Measurements from ENCODE around the gene SYNCRIP. TPM values are rescaled to one million over a fixed set of nuclear protein-coding genes. Genes with fewer than 3 reads are reported as not detected.
A peak's percentile ranks its signal among the peaks of the same experiment; 100 is the strongest.

Gene SYNCRIP
- total RNA-seq, 3 donors from 2014 or later, result 55.8 to 127 (median 92.7) TPM

- Histone ChIP-seq H3K36me3 (ENCODE audit: low read depth) (no peaks in the 10 kb centered on the region), H3K4me3 (peak overlapping the region; percentile 74), H3K9me3 (no peaks in the 10 kb centered on the region), H3K4me1 (ENCODE audit: low read depth) (peaks cover 27% of the 10 kb centered on the region)
- intact Hi-C loops (cut with DNase I, micrococcal nuclease), result loop anchor here (1.0 to 5.0 kb wide), 2 partner anchors 34 to 36 kb away; partner anchors contain the start of gene SYNCRIP (in 1 of the 2)
- ATAC-seq, result peak; percentile 3
- no peak for DNase-seq
- TF ChIP-seq CTCF (IDR thresholded peaks at IDR 0.05), result no peak
Observed at GRCh38 chr6:85678026-85678601, 35.4 kb upstream of the SYNCRIP start.

- H3K9me3 ChIP-seq, result no peaks in the 10 kb centered on the region
- no peak for TF ChIP-seq CTCF (IDR thresholded peaks at IDR 0.05)
- ATAC-seq, result no peak
- H3K4me3 ChIP-seq, result peak overlapping the region; percentile 74
- H3K36me3 ChIP-seq (ENCODE audit: low read depth), result no peaks in the 10 kb centered on the region
- peaks cover 27% of the 10 kb centered on the region for H3K4me1 ChIP-seq (ENCODE audit: low read depth)
- no peak for DNase-seq
- intact Hi-C loops (cut with DNase I, micrococcal nuclease), result loop anchor here in 1 of 2 donors (5.0 kb wide), 1 partner anchor 35 kb away; the partner anchor contains the start of gene SYNCRIP
Observed at GRCh38 chr6:85677234-85677956, 34.7 kb upstream of the SYNCRIP start.

- no peak for TF ChIP-seq CTCF (IDR thresholded peaks at IDR 0.05)
- Histone ChIP-seq H3K36me3 (ENCODE audit: low read depth) (no peaks in the 10 kb centered on the region), H3K4me3 (no peak overlapping the region), H3K4me1 (ENCODE audit: low read depth) (peaks cover 27% of the 10 kb centered on the region), H3K9me3 (no peaks in the 10 kb centered on the region)
- DNase-seq, result no peak
- no peak for ATAC-seq
- intact Hi-C loops (cut with DNase I, micrococcal nuclease), result loop anchor here in 1 of 2 donors (5.0 kb wide), 1 partner anchor 34 kb away; the partner anchor contains the start of gene SYNCRIP
Observed at GRCh38 chr6:85676086-85676729, 33.5 kb upstream of the SYNCRIP start.

- no peak overlapping the region for H3K4me3 ChIP-seq
- H3K36me3 ChIP-seq (ENCODE audit: low read depth), result no peaks in the 10 kb centered on the region
- intact Hi-C loops (cut with DNase I, micrococcal nuclease), result loop anchor here in 1 of 2 donors (5.0 kb wide), 1 partner anchor 33 kb away; the partner anchor contains the start of gene SYNCRIP
- TF ChIP-seq CTCF (IDR thresholded peaks at IDR 0.05), result no peak
- no peak for DNase-seq
- peaks cover 27% of the 10 kb centered on the region for H3K4me1 ChIP-seq (ENCODE audit: low read depth)
- no peaks in the 10 kb centered on the region for H3K9me3 ChIP-seq
- ATAC-seq, result peak; percentile 12
Observed at GRCh38 chr6:85675030-85675819, 32.5 kb upstream of the SYNCRIP start.

- Histone ChIP-seq H3K9me3 (no peaks in the 10 kb centered on the region), H3K36me3 (ENCODE audit: low read depth) (no peaks in the 10 kb centered on the region), H3K4me3 (no peak overlapping the region), H3K4me1 (ENCODE audit: low read depth) (peaks cover 21% of the 10 kb centered on the region)
- intact Hi-C loops (cut with DNase I, micrococcal nuclease), result loop anchor here in 1 of 2 donors (5.0 kb wide), 1 partner anchor 32 kb away; the partner anchor contains the start of gene SYNCRIP
- no peak for ATAC-seq
- no peak for TF ChIP-seq CTCF (IDR thresholded peaks at IDR 0.05)
- no peak for DNase-seq
Observed at GRCh38 chr6:85674604-85675003, 31.9 kb upstream of the SYNCRIP start.
